T47D (cell line): Measurements from ENCODE around the gene DEUP1.

ENCODE experiments used
- DNase-seq, 2 experiments: peaks; one replicate each; pipeline versions ENCODE4 v3.0.0 to v3.0.0-alpha.2; 2011 to 2012; ENCODE audit warnings: low read depth in 1 of 2, low spot score in 1 of 2
- JUND ChIP-seq: IDR thresholded peaks from 2 replicates; pipeline ENCODE4 v1.6.1; 2012; ENCODE audit warnings: low read depth
- in situ Hi-C: cut with HindIII; loops from 2 replicates; pipeline ENCODE4 v1.10.0; 2016; ENCODE audit warnings: low sequenced_read_pairs, low pct_unique_long_range_greater_than_20kb

DEUP1 gene

GRCh38 chr11:93464927-93465540 is 134.5 kb downstream of the DEUP1 start:
- DNase-seq: no peak
- no peak for TF ChIP-seq JUND
- in situ Hi-C loops: no loop called here

- DNase-seq: no peak
- in situ Hi-C loops: no loop called here
- no peak for TF ChIP-seq JUND
Observed at GRCh38 chr11:93467054-93467453, 136.5 kb downstream of the DEUP1 start.

GRCh38 chr11:93468290-93468689 is 137.7 kb downstream of the DEUP1 start:
- no peak for TF ChIP-seq JUND
- in situ Hi-C loops: no loop called here
- no peak for DNase-seq

DNA sequence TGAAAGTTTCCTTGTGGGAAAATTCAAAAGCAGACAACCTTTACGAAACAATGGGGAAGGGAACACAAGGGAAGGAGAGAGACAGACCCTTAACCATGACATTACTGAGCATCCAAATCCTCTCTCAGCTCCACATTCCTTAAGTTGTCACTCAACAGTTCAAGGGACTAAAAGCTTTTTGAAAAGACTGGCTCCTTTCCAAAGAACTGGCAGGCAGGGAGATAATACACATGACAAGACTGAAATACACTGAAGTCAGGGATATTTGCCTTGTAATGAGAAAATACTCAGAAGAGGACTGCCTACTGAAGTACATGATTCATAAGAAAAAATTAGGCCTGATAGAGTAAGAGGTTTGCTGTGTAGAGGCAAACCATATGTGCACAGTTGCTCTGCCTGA is 143.6 kb downstream of the DEUP1 start:
- no peak for TF ChIP-seq JUND
- in situ Hi-C loops: no loop called here
- no peak for DNase-seq

DNA sequence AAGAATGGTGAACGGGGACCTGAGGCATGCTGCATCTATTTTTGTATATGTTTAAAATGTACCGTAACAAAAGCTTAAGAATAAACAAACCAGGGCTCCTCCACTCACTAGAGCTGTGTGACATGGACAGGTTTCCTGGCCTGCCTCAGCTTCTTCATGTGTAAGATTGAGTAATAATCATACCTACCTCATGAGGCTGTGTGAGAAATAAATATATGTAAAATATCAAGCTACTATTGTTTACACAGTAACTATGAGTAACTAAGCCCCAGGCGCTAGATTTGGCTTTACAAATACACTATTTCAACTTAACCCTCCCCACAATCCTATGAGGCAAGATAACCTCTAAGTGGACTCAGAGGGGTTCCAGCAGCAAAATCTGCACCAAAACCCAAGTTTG is 146.3 kb downstream of the DEUP1 start:
- in situ Hi-C loops: no loop called here
- TF ChIP-seq JUND: no peak
- peak; percentile 34 to 67 for DNase-seq

GRCh38 chr11:93477684-93478234 is 147.2 kb downstream of the DEUP1 start:
- TF ChIP-seq JUND: no peak
- DNase-seq: peak in 1 of 2 experiments; percentile 20
- in situ Hi-C loops: no loop called here

DNA sequence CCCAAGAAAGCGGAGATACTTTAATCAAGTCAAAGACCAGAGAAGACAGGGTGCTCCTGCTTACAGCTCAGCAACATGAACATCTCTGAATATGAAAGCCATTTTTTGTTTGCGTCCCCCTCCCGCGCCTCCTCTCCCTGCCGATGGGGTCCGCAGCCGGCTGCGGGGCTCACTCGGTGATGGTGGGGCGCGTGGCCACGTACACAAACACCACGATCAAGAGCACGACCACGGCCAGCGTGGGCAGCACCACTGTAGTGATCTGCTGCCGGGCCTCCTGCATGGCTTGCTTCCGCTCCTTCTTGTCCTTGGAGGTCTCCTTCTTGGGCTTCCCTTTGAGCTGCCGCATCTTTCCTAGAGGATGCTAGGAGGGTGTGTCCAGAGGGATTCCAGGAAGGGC is 148.3 kb downstream of the DEUP1 start:
- DNase-seq: no peak
- in situ Hi-C loops: no loop called here
- no peak for TF ChIP-seq JUND

- in situ Hi-C loops: no loop called here
- no peak for DNase-seq
- TF ChIP-seq JUND: no peak
Observed at GRCh38 chr11:93480256-93480655, 149.7 kb downstream of the DEUP1 start.

GRCh38 chr11:93480756-93481155 is 150.2 kb downstream of the DEUP1 start:
- no peak for TF ChIP-seq JUND
- DNase-seq: peak in 1 of 2 experiments; percentile 12
- in situ Hi-C loops: no loop called here

DNA sequence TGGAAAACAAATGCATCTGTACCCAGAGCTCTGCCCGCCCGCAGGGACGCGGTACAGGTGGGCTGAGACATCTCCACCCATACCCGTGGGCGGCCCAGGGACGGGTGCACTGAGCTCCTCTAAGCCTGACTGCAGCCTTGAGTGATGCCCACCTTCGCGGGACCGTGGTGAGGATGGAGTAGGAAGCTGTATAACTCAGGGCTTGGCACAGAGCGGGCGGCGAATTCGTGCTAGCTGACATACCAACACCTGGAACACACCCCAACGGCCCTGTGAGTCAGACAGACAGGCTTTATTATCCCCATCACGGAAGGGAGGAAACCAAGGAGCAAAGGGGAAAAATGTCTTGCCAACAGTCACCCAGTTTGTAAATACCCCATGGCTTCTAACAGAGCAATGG is 150.7 kb downstream of the DEUP1 start:
- TF ChIP-seq JUND: no peak
- in situ Hi-C loops: no loop called here
- no peak for DNase-seq

GRCh38 chr11:93481696-93482095 is 151.2 kb downstream of the DEUP1 start:
- in situ Hi-C loops: no loop called here
- DNase-seq: peak in 1 of 2 experiments; percentile 40
- TF ChIP-seq JUND: no peak

GRCh38 chr11:93482556-93482955 is 152.0 kb downstream of the DEUP1 start:
- TF ChIP-seq JUND: no peak
- in situ Hi-C loops: no loop called here
- no peak for DNase-seq

DNA sequence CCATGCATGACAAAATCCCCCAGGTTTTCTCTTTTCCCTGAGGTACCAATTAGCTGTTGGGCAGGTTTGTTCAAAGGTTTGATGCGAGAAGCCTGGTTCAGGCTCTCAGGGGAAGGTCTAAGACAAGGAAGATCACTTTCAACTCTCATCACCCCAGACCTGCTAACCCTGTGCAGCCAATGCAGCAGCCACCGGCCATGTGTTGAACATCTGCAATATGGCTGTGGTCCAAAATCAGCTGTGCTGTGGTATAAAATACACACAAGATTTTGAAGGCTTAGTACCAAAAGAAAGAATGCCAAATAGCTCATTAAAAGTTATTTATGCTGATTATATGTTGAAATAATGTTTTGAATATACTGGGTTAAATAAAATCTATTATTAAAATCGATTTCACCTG is 154.2 kb downstream of the DEUP1 start:
- in situ Hi-C loops: no loop called here
- DNase-seq: no peak
- TF ChIP-seq JUND: no peak

GRCh38 chr11:93485983-93486382 is 155.4 kb downstream of the DEUP1 start:
- in situ Hi-C loops: no loop called here
- TF ChIP-seq JUND: no peak
- DNase-seq: no peak
